Prostate gland (tissue), 2 donors: ENCODE data around the gene SEC61A1.

Source experiments
- CTCF ChIP-seq, 4 experiments: fragments of 200-600 bp in 2 of 4; fragments of 450-650 bp in 2 of 4; sonication (generic) in 2 of 4; IDR thresholded peaks; 1 replicate in 3 of 4; 2 replicates in 1 of 4; pipeline ENCODE4 v1.5.1; 2016 to 2019; ENCODE audit warnings: antibody characterized with exemption in 4 of 4, mild to moderate bottlenecking in 2 of 4, moderate library complexity in 2 of 4
- POLR2A ChIP-seq: fragments of 450-650 bp; IDR thresholded peaks from one replicate; pipeline ENCODE4 v1.6.1; 2016; ENCODE audit warnings: antibody characterized with exemption, mild to moderate bottlenecking
- POLR2AphosphoS5 ChIP-seq: sonication (generic); formaldehyde crosslinking; IDR thresholded peaks from one replicate; pipeline ENCODE4 v1.6.1; 2017; ENCODE audit warnings: antibody characterized with exemption

DNA sequence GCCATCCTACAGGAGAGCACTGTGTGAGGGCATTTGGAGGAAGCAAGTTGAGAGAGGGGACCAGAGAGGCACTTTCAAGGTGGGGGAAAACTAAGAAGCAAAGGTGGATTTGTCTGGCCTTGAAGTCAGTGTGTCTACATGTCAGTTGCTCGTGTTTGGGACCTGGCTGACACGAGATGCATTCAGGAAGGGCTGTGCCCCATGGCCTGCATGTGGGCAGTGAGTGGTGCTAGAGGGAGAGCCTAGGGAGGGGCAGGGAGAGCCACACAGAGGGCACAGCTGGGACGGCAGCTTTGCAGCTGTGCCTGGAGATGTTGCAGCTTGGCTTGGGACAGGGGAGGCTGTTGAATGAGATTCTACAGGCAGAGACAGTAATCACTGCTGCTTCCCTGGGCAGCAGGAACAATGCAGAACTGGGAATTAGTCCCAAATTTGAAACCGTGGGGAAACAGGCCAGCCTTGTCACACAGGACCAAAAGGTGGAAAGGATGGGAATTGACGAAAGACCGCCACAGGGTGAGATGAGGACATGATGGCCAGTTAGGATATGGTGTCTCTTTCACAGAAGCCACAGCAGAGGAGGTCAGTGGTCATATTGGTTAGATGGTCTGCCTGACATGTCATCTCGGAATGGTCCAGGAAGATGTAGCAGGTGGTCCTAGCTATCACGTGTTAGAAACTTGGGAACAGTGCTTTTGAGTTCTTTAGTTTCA, 10.0 kb downstream of the SEC61A1 start:
- TF ChIP-seq POLR2AphosphoS5 (no peak), CTCF (IDR thresholded peaks at IDR 0.05) (no peak), POLR2A (no peak)
